HL-60 (cell line): ENCODE data around the gene ATP4A.

Source experiments
- DNase-seq, 2 experiments: peaks; one replicate each; pipeline ENCODE4 v3.0.0-alpha.2; 2010 to 2020; ENCODE audit warnings: low read depth in 1 of 2, low spot score in 1 of 2
- H3K27ac ChIP-seq: fragments of 250-450 bp; sonication (Bioruptor Pico); replicated peaks from 2 replicates; pipeline ENCODE4 v1.5.1; 2020; ENCODE audit warnings: mild to moderate bottlenecking, moderate library complexity
- H3K27me3 ChIP-seq: fragments of 250-450 bp; sonication (Bioruptor Pico); 2 replicates; pipeline ENCODE4 v1.5.1; 2021; ENCODE audit warnings: mild to moderate bottlenecking, moderate library complexity; ENCODE audit not compliant: insufficient read depth, poor library complexity, severe bottlenecking
- H3K4me3 ChIP-seq: replicated peaks from 2 replicates; pipeline ENCODE4 v1.5.1; 2011; ENCODE audit warnings: mild to moderate bottlenecking, control low read depth, low read length; ENCODE audit not compliant: insufficient read depth
- CTCF ChIP-seq: IDR thresholded peaks from one replicate; pipeline ENCODE4 v1.5.1; 2011; ENCODE audit warnings: low read length, control low read depth, inconsistent platforms; ENCODE audit not compliant: insufficient read depth
- GABPA ChIP-seq: IDR thresholded peaks from 2 replicates; pipeline ENCODE4 v1.6.1; 2012; ENCODE audit warnings: low read depth
- POLR2AphosphoS5 ChIP-seq: IDR thresholded peaks from 2 replicates; pipeline ENCODE4 v1.6.1; 2012; ENCODE audit warnings: low read depth
- REST ChIP-seq: IDR thresholded peaks from 2 replicates; pipeline ENCODE4 v1.6.1; 2012; ENCODE audit warnings: low read depth; ENCODE audit not compliant: insufficient replicate concordance
- SPI1 ChIP-seq: IDR thresholded peaks from 2 replicates; pipeline ENCODE4 v1.6.1; 2012; ENCODE audit warnings: low read depth, mild to moderate bottlenecking, borderline replicate concordance

ATP4A gene

DNA sequence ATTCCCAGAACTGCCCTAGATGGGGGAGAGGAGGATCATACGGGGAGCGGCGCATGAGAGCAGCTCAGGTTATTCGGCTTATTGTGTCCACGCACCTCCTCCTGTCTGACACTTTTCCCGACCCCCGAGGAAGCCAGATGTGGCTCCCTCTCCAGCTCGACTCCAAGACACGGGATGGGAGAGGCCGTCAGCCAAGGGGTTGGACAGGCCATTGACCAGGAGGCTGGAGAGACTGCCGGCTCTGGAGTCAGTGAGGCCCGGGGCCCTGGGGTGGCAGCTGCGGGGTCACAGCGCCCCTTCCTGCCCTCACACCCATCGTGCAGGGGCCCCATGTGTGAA lies 52.9 kb downstream of the ATP4A start:
- TF ChIP-seq SPI1 (no peak), CTCF (no peak), REST (no peak), GABPA (no peak), POLR2AphosphoS5 (no peak)
- no peak overlapping the region for H3K4me3 ChIP-seq
- no peak overlapping the region for H3K27ac ChIP-seq
- H3K27me3 ChIP-seq, result peaks cover 50% of the 10 kb centered on the region
- no peak for DNase-seq

DNA sequence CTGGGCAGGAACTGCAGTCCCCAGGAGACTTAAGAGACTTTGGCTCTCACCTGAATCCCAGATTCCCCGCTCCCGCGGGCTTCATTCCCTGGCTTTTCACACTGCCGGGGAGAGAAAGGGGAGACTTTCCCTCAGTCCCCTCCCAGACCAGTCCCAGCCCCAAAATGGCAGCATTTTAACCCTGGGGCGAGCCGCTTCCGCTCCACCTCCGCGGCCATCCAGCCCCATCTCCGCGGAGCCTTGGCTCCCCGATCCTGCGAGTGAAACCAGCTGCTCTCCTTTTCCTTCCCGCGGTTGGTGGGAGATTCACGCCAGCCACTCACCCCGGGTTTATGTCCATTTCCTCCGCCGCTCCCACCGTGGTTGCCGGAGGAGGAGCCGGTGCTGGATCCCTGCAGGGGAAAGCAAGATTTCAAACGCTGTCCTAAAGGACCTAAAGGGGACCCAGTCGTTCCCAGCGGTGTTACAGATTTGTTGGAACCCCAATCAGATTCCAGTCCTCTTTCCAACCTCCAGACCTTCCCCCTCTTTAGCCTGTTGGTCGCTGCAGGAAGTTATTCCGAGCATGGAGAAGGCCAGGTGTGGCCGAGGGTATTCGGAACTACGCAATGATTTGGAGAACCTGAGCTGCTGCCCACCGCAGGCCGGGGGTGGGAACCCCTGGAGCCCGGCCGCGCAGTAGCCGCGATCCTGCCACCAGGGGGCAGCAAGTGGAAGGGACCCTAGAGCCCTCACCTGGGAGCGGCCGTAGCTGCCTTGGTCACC lies 53.4 kb downstream of the ATP4A start:
- H3K27ac ChIP-seq, result no peak overlapping the region
- peak; percentile 69 for TF ChIP-seq CTCF
- TF ChIP-seq REST, result no peak
- no peak overlapping the region for H3K4me3 ChIP-seq
- peaks cover 51% of the 10 kb centered on the region for H3K27me3 ChIP-seq
- peak; percentile 20 to 34 for DNase-seq

- DNase-seq, result no peak
- Histone ChIP-seq H3K27ac (no peak overlapping the region), H3K4me3 (no peak overlapping the region), H3K27me3 (peaks cover 52% of the 10 kb centered on the region)
- no peak for TF ChIP-seq REST
- no peak for TF ChIP-seq SPI1
- no peak for TF ChIP-seq GABPA
- no peak for TF ChIP-seq POLR2AphosphoS5
- TF ChIP-seq CTCF, result no peak
These were observed 54.3 kb downstream of the ATP4A start for GRCh38 chr19:35509018-35509652.
